GM21723 (cell line): ENCODE data around the gene MLLT6.

Experiments used
- ATAC-seq: cut with Tn5 transposase; IDR thresholded peaks from one replicate; pipeline ENCODE4 v1.9.1; 2021; ENCODE audit warnings: mild to moderate bottlenecking, moderate library complexity; ENCODE audit not compliant: unreplicated experiment

The MLLT6 gene

GRCh38 chr17:38741461-38741860 lies 36.4 kb downstream of the MLLT6 start:
- no peak for ATAC-seq

DNA sequence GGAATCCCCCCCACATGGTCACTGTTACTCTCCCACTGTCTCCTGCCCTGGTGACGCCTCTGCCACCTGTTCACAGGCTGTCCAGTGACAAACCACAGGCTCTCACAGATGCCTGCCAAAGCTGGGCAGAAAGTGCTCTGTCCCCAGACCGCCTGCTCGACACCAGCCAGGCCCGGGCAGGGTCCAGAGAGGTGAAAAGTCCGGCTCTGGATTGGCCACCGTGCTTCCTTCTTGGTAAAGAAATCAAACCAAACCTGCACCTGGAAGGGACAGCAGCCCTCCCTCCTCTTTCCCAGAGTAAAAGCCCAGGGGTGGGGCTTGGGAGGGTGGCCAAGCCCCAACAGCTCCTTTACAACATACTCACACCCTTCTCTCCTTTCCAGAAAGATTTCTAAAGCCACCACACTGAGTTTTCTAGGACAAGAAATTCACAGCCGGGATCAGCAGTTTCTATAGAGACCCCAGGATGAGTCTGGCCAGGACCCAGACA lies 36.9 kb downstream of the MLLT6 start:
- ATAC-seq, result no peak

DNA sequence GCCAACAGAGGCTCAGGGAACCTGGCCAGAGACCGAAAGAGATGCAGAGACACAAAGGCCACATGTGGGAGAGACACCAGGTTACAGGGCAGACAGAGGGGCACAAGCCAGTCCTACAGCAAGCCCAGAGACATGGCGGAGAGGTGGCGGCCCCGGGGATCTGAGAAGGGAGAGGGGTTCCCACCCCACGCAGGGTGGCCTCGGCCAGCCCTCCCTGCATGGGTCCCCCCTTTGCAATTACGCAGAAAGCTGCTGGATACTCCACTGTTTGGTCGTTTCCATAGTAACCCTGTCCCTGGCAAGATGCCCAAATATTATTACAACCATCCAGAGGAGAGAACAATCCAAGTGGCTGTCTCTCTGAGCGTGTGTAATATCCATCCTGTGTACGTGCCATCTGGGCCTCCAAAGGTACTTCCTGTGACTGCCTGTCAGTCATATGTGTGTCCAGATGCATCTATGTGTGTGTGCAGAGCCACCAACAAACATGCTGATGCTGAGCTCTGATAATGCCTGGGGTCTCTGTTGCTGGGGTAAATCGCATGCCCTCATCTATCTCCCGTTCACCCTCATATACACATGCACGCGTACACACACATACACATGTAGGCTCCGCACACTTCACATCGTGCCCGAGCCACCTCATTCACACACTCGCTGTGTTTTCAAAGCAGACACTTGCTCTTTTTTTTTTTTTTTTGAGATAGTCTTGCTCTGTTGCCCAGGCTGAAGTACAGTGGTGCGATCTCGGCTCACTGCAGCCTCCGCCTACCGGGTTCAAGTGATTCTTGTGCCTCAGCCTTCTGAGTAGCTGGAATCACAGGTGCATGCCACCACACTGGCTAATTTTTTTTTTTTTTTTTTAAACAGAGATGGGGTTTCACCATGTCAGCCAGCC lies 37.6 kb downstream of the MLLT6 start:
- no peak for ATAC-seq

DNA sequence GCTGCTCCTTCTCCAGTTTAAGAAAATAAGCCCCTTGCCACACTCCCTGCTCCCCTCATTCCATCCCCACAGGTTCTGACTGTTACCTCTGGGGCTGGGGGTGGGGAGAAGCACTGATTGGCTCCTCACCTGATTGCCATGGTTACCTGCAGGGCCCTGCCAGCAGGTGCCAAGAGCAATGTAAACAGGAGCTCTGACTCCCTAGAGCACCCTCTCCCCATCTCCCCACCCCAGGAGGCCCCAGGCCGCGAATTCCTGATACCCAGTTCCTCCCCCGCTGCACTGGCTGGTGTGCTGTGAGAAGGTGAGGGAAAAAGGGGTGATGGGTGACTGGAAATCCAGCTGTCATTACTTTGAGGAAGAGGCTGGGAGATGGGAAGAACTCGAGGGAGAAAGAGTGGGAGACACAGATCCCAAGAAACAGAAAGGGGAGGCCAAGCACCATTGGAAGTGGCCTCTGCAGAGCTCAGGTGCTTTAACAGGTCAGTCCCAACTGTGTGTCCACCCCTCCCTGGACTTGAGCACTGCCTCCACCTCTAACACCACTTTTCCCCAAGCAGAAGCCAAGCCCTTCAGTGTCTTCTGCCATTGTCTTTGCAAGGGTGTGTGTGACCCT lies 38.6 kb downstream of the MLLT6 start:
- ATAC-seq, result no peak

DNA sequence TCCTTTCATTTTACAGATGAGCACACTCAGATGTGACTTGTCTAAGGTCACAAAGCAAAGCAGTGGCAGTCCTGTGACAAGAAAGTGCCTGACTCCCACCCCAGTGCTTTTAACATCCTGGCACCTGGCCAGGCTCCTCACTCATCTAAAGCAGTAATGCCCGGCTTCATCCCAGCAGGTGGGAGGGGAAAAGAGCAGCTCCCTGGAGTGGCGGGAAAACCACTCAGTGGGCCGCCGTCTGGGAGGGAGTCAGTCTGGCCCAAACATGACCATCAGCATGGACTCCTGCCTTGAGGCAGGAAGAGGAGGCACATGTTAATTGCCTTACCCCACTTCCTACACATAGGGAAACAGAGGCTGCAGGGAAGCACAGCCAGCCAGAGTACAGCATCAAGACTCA lies 40.5 kb downstream of the MLLT6 start:
- ATAC-seq, result no peak

GRCh38 chr17:38746004-38746848 lies 41.2 kb downstream of the MLLT6 start:
- no peak for ATAC-seq

GRCh38 chr17:38746849-38747462 lies 41.9 kb downstream of the MLLT6 start:
- ATAC-seq, result no peak

- no peak for ATAC-seq
These were observed 42.5 kb downstream of the MLLT6 start for GRCh38 chr17:38747463-38748148.

- ATAC-seq, result no peak
These were observed 43.2 kb downstream of the MLLT6 start, which contains the start of gene PCGF2 for GRCh38 chr17:38748149-38748891. TSS of gene PCGF2 (minus strand) at chr17:38748336. CDS start at chr17:38740402, 7,934 bp downstream.

- no peak for ATAC-seq
These were observed 43.8 kb downstream of the MLLT6 start for GRCh38 chr17:38748892-38749222.

GRCh38 chr17:38749223-38750043 lies 44.4 kb downstream of the MLLT6 start:
- no peak for ATAC-seq

DNA sequence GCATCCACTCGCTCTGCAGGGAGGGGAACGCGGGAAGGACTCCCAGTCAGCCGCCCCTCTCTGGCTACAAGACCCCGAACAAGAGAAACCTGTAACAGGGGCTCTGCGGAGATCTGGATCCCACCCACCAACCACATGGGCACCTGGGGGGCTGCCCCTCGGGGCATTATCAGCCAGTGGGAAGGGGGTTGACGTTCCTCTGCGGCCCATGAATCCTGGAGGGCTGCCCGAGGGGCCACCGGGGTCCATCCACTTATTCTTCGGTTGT lies 44.9 kb downstream of the MLLT6 start:
- ATAC-seq, result no peak

DNA sequence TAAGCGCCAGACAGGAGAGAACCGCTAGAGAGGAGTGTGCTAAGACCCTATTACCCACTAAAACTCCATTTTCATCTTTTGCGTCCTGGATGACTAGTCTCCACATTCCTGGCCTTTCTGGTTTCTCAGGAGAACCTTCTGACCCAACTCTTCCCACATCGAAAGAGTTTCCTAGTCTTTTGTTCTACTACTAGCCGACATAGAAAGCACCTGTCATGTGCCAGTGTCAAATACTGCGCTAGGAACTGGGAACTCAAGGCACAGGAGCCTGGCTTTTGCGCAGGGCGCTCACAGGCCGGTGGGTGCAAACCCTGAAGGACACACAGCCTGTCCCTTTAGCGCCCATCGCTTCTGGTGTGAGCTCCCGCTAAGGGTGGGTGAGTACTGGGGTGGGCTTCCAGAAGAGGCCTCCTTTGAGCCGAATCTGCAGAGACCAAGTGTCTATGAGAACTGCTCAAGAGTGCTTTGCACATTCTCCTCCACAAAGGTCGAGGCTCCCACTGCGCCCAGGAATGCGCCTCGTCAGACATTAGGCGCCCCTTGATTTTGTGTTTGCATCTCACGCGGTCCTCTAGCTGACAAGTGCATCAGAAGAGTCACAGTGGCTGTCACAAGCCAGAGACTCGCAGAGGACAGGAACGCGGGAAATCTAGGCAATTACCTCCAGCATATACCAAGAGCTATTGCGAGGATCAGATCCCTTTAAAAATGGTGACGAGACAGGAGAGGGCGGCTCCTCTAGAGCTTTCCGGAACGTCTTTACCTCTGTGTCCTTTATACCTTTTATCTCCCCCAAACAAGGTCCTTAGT lies 45.4 kb downstream of the MLLT6 start:
- no peak for ATAC-seq

DNA sequence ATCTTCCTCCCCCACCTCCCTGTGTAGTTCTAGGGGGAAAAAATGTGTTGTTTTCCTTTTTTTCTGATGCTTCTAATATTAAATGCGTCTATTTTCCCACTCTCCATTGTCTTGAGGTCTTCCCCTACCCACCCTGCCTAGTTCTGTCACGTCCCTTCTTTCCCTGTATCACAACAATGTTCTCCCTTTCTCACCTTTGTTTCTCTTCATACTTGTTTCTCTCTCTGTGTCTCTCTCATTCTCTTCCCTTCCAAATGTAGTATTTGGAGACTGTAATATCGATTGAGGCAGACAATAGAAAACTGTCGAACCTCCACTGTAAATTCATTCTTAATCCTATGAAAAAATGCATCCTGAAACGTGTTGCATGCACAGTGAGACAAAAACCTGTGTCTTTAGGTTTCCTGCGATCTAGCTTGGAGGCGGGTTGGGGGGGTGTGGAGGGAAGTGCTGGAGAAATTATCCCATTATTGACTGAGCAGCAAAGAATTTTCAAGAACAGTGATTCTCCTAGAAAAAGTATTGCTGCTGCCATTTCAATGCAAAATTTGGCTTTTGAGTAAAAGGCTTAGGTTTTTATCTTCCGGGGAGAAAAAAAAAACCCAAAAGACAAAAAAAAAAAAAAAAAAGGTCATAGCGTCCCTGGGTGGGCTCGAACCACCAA lies 46.2 kb downstream of the MLLT6 start:
- ATAC-seq, result no peak

DNA sequence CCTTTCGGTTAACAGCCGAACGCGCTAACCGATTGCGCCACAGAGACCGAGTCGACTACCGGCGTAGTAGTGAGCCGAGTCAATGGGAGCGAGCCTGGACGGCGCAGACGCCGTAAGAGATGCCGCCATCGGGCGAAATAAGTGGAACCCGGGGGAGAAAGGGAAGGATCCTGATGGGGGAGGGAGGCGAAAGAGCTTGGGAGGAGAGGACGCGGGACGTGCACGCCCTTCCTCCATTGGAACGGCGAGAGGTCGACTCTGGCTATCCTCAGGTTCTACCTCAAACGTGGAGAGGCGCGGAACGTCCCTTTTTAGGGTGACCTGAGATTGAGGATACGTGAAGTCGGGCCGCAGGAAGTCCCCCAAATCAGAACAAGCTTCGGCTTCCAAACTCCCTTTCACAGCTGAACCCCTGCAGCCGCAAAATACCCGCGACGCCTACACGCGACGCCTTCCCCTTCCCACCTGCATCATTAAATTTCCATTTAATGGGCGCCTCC lies 46.8 kb downstream of the MLLT6 start:
- ATAC-seq, result peak; percentile 33

DNA sequence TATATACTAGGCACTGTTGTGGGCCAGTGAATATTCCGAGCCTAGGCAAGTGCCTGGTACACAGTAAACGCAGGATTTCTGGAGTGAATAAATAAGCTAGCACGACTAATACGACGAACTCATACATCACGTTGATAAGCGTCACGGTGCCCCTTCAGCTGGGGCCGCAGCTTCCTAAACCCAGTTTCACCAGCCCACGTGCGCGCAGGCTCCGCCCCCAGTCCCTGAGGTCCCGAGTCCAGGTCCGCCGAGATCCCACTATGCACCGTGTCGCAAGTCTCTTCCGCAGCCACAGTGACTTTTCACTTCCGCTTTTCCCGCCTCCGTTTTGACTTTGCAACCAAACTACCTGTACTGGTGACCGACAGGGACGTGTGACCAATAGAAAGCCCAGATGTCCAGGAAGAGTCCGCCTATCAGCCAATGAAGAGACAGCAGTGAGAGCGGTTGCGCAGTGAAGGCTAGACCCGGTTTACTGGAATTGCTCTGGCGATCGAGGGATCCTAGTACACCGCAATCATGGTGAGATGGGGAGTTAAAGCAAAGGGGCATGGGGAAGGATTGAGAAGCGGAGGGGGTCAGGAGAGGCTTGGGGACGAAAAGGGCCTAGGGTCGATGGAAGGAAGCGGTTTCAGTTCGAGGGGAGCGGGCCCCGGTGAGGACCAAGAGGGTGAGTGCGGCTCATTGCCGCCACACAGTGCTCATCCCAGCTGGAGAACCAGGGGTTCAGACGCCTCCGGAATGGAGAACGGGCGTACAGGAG lies 47.4 kb downstream of the MLLT6 start, which contains the start of gene PSMB3:
Gene PSMB3, plus strand, starts transcription at position 434 of the 763 bp plus-strand sequence. Its CDS starts 86 bp downstream, at position 520.
- ATAC-seq, result peak; percentile 82
